GM12865 (cell line): ENCODE results near the gene FRMD4A.

Source experiments
- DNase-seq: peaks from one replicate; pipeline ENCODE4 v3.0.0; 2010; ENCODE audit warnings: low read depth
- H3K4me3 ChIP-seq: 2 replicates; pipeline ENCODE4 v1.5.1; 2011; ENCODE audit warnings: mild to moderate bottlenecking, low read depth, low read length, control low read depth
- CTCF ChIP-seq: IDR thresholded peaks from 2 replicates; pipeline ENCODE4 v1.5.1; 2011; ENCODE audit warnings: low read length, control low read depth, low read depth, inconsistent platforms; ENCODE audit not compliant: insufficient read depth; ENCODE audit errors: missing control alignments

The FRMD4A gene

GRCh38 chr10:13613519-13613918 is 717.2 kb downstream of the FRMD4A start:
- TF ChIP-seq CTCF, result peak; percentile 26
- DNase-seq, result peak; percentile 44
- no peak overlapping the region for H3K4me3 ChIP-seq

GRCh38 chr10:13612654-13613373 is 717.9 kb downstream of the FRMD4A start:
- no peak for DNase-seq
- no peak for TF ChIP-seq CTCF
- H3K4me3 ChIP-seq, result no peak overlapping the region

- H3K4me3 ChIP-seq, result no peak overlapping the region
- no peak for TF ChIP-seq CTCF
- no peak for DNase-seq
Measured at GRCh38 chr10:13608246-13608853, 722.4 kb downstream of the FRMD4A start.

- no peak for TF ChIP-seq CTCF
- no peak for DNase-seq
- no peak overlapping the region for H3K4me3 ChIP-seq
Measured at GRCh38 chr10:13604357-13605040, 726.2 kb downstream of the FRMD4A start.

GRCh38 chr10:13597909-13598308 is 732.8 kb downstream of the FRMD4A start:
- no peak for TF ChIP-seq CTCF
- H3K4me3 ChIP-seq, result no peak overlapping the region
- DNase-seq, result no peak

GRCh38 chr10:13594641-13595040 is 736.1 kb downstream of the FRMD4A start:
- no peak for DNase-seq
- H3K4me3 ChIP-seq, result no peak overlapping the region
- no peak for TF ChIP-seq CTCF
